ENCODE results near the gene SMO. TPM values are rescaled to one million over a fixed set of nuclear protein-coding genes. Genes with fewer than 3 reads are reported as not detected.

SMO gene
- total and polyA plus RNA-seq, 2 donors (not counting 1 experiment from before 2014, with no cell fraction given): 0.39 to 1.4 TPM

GRCh38 chr7:129240119-129240820, 51.8 kb downstream of the SMO start:
- Histone ChIP-seq H3K9ac (ENCODE audit: low read length) (no peak overlapping the region), H3K4me1 (ENCODE audit: control insufficient read depth in 2 of 2, insufficient read depth in 2 of 2, low read length in 2 of 2) (peaks cover 0 to 4% of the 10 kb centered on the region in 2 donors), H3K27ac (ENCODE audit: low read length in 2 of 2) (no peak overlapping the region), H3K36me3 (replicated peaks in 1 of 2; ENCODE audit: control extremely low read depth in 1 of 2, control insufficient read depth in 1 of 2, extremely low read depth in 1 of 2, insufficient read depth in 2 of 2, low read length in 1 of 2) (no peaks in the 10 kb centered on the region), H3K79me2 (ENCODE audit: control insufficient read depth, insufficient read depth, low read length) (peaks cover 42% of the 10 kb centered on the region), H4K20me1 (ENCODE audit: control insufficient read depth, insufficient read depth, low read length, poor library complexity, severe bottlenecking) (peaks cover 7% of the 10 kb centered on the region), H3K27me3 (replicated peaks in 1 of 4; ENCODE audit: control extremely low read depth in 1 of 4, control insufficient read depth in 3 of 4, insufficient read depth in 4 of 4, low read length in 3 of 4) (no peaks in the 10 kb centered on the region), H3K4me2 (replicated peaks; ENCODE audit: low read depth, low read length, poor library complexity, severe bottlenecking) (no peak overlapping the region), H2AFZ (ENCODE audit: insufficient read depth, low read depth, low read length, poor library complexity, severe bottlenecking) (no peak overlapping the region), H3K9me3 (ENCODE audit: control extremely low read depth in 1 of 3, control insufficient read depth in 2 of 3, insufficient read depth in 1 of 3, low read length in 2 of 3) (no peaks in the 10 kb centered on the region), H3K4me3 (ENCODE audit: control extremely low read depth in 1 of 5, extremely low read depth in 1 of 5, insufficient read depth in 1 of 5, low read depth in 2 of 5, low read length in 4 of 5) (no peak overlapping the region)
- Mint-ChIP-seq H3K9me3 (ENCODE audit: insufficient read depth) (peaks cover under 1% of the 10 kb centered on the region), H3K4me3 (no peak overlapping the region), H3K27me3 (no peaks in the 10 kb centered on the region), H3K4me1 (peaks cover 7% of the 10 kb centered on the region), H3K27ac (no peak overlapping the region)
- ChIA-PET POLR2A (no interaction called here), CTCF (interaction anchor here (1.5 kb wide), 1 partner anchor 22 kb away, joined by 6 read pairs; no protein-coding TSS in a partner anchor)
- intact Hi-C loops (cut with micrococcal nuclease): no loop called here
- TF ChIP-seq, protein P1, sequence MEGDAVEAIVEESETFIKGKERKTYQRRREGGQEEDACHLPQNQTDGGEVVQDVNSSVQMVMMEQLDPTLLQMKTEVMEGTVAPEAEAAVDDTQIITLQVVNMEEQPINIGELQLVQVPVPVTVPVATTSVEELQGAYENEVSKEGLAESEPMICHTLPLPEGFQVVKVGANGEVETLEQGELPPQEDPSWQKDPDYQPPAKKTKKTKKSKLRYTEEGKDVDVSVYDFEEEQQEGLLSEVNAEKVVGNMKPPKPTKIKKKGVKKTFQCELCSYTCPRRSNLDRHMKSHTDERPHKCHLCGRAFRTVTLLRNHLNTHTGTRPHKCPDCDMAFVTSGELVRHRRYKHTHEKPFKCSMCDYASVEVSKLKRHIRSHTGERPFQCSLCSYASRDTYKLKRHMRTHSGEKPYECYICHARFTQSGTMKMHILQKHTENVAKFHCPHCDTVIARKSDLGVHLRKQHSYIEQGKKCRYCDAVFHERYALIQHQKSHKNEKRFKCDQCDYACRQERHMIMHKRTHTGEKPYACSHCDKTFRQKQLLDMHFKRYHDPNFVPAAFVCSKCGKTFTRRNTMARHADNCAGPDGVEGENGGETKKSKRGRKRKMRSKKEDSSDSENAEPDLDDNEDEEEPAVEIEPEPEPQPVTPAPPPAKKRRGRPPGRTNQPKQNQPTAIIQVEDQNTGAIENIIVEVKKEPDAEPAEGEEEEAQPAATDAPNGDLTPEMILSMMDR (IDR thresholded peaks at IDR 0.05): no peak
- no peak for TF ChIP-seq EZH2 (IDR thresholded peaks at IDR 0.05; ENCODE audit: borderline replicate concordance, insufficient read depth, low read depth, low read length, poor library complexity, severe bottlenecking)
- ATAC-seq (ENCODE audit: low read depth): no peak
- WGBS (ENCODE audit: insufficient coverage): 98% methylated on average over 9 of the region's 10 CpGs
- DNase-seq: no peak

GRCh38 chr7:129244220-129244619, 55.8 kb downstream of the SMO start:
- Histone ChIP-seq H4K20me1 (ENCODE audit: control insufficient read depth, insufficient read depth, low read length, poor library complexity, severe bottlenecking) (peaks cover 7% of the 10 kb centered on the region), H3K79me2 (ENCODE audit: control insufficient read depth, insufficient read depth, low read length) (peaks cover 27% of the 10 kb centered on the region), H2AFZ (ENCODE audit: insufficient read depth, low read depth, low read length, poor library complexity, severe bottlenecking) (no peak overlapping the region), H3K27ac (ENCODE audit: low read length in 2 of 2) (no peak overlapping the region), H3K4me1 (ENCODE audit: control insufficient read depth in 2 of 2, insufficient read depth in 2 of 2, low read length in 2 of 2) (peaks cover 0 to 2% of the 10 kb centered on the region in 2 donors), H3K36me3 (replicated peaks in 1 of 2; ENCODE audit: control extremely low read depth in 1 of 2, control insufficient read depth in 1 of 2, extremely low read depth in 1 of 2, insufficient read depth in 2 of 2, low read length in 1 of 2) (no peaks in the 10 kb centered on the region), H3K9ac (ENCODE audit: low read length) (no peak overlapping the region), H3K4me2 (replicated peaks; ENCODE audit: low read depth, low read length, poor library complexity, severe bottlenecking) (no peak overlapping the region), H3K9me3 (ENCODE audit: control extremely low read depth in 1 of 3, control insufficient read depth in 2 of 3, insufficient read depth in 1 of 3, low read length in 2 of 3) (no peaks in the 10 kb centered on the region), H3K27me3 (replicated peaks in 1 of 4; ENCODE audit: control extremely low read depth in 1 of 4, control insufficient read depth in 3 of 4, insufficient read depth in 4 of 4, low read length in 3 of 4) (no peaks in the 10 kb centered on the region), H3K4me3 (ENCODE audit: control extremely low read depth in 1 of 5, extremely low read depth in 1 of 5, insufficient read depth in 1 of 5, low read depth in 2 of 5, low read length in 4 of 5) (no peak overlapping the region)
- no peak for DNase-seq
- no CpG with 5 or more reads among the region's 1 CpG for WGBS (ENCODE audit: insufficient coverage)
- ChIA-PET POLR2A (no interaction called here), CTCF (no interaction called here)
- peaks cover 4% of the 10 kb centered on the region for H3K4me1 Mint-ChIP-seq
- H3K9me3 Mint-ChIP-seq (ENCODE audit: insufficient read depth): peaks cover 2% of the 10 kb centered on the region
- H3K27ac Mint-ChIP-seq: no peak overlapping the region
- ATAC-seq (ENCODE audit: low read depth): no peak
- no peak overlapping the region for H3K4me3 Mint-ChIP-seq
- TF ChIP-seq, protein P1 (IDR thresholded peaks at IDR 0.05): no peak
- TF ChIP-seq EZH2 (IDR thresholded peaks at IDR 0.05; ENCODE audit: borderline replicate concordance, insufficient read depth, low read depth, low read length, poor library complexity, severe bottlenecking): no peak
- intact Hi-C loops (cut with micrococcal nuclease): no loop called here
- no peaks in the 10 kb centered on the region for H3K27me3 Mint-ChIP-seq
